Right atrium auricular region (tissue), 2 donors: ENCODE results near the gene AIG1. TPM values are rescaled to one million over a fixed set of nuclear protein-coding genes. Genes with fewer than 3 reads are reported as not detected.

Source experiments
- DNase-seq: peaks from one replicate; pipeline ENCODE4 v3.0.0-alpha.2; 2019; ENCODE audit warnings: low spot score
- H3K27ac ChIP-seq, 2 donors: fragments of 200-600 bp; sonication (generic); 1 replicate in 1 of 2; 2 replicates in 1 of 2; pipeline ENCODE4 v1.5.1; 2016 to 2019
- H3K27me3 ChIP-seq, 2 donors: fragments of 200-600 bp; sonication (generic); one replicate each; pipeline versions ENCODE4 v1.5.1 to v1.6.0; 2017 to 2019
- H3K36me3 ChIP-seq: fragments of 200-600 bp; sonication (generic); one replicate; pipeline ENCODE4 v1.5.1; 2016
- H3K4me1 ChIP-seq, 2 donors: fragments of 200-600 bp; sonication (generic); one replicate each; pipeline versions ENCODE4 v1.5.1 to v1.6.0; 2017 to 2019
- H3K4me3 ChIP-seq, 2 donors: fragments of 200-600 bp; sonication (generic); 1 replicate in 1 of 2; 2 replicates in 1 of 2; pipeline ENCODE4 v1.5.1; 2017 to 2019; ENCODE audit warnings: mild to moderate bottlenecking in 1 of 2, moderate library complexity in 1 of 2
- H3K9me3 ChIP-seq, 2 donors: fragments of 200-600 bp; sonication (generic); one replicate each; pipeline ENCODE4 v1.5.1; 2019
- total RNA-seq, 2 donors: library from RNA; depleted of rRNA; stranded (reverse); fragments of >200 nt; gene quantifications; one replicate each; pipeline ENCODE4 v1.1.0, GENCODE V29; 2016
- TF ChIP-seq, protein P1 (sequence below), 2 donors: fragments of 200-600 bp; sonication (generic); IDR thresholded peaks; one replicate each; pipeline ENCODE4 v1.5.1; 2019; ENCODE audit warnings: antibody characterized with exemption in 2 of 2

Gene AIG1
- total RNA-seq, 2 donors from 2014 or later, result 28.6 to 62.6 TPM

- TF ChIP-seq, protein P1, sequence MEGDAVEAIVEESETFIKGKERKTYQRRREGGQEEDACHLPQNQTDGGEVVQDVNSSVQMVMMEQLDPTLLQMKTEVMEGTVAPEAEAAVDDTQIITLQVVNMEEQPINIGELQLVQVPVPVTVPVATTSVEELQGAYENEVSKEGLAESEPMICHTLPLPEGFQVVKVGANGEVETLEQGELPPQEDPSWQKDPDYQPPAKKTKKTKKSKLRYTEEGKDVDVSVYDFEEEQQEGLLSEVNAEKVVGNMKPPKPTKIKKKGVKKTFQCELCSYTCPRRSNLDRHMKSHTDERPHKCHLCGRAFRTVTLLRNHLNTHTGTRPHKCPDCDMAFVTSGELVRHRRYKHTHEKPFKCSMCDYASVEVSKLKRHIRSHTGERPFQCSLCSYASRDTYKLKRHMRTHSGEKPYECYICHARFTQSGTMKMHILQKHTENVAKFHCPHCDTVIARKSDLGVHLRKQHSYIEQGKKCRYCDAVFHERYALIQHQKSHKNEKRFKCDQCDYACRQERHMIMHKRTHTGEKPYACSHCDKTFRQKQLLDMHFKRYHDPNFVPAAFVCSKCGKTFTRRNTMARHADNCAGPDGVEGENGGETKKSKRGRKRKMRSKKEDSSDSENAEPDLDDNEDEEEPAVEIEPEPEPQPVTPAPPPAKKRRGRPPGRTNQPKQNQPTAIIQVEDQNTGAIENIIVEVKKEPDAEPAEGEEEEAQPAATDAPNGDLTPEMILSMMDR (IDR thresholded peaks at IDR 0.05), result no peak
- Histone ChIP-seq H3K4me1 (no peaks in the 10 kb centered on the region), H3K27me3 (no peaks in the 10 kb centered on the region), H3K4me3 (no peak overlapping the region), H3K27ac (no peak overlapping the region), H3K36me3 (no peaks in the 10 kb centered on the region), H3K9me3 (no peaks in the 10 kb centered on the region)
- no peak for DNase-seq
Measured at GRCh38 chr6:143150281-143150680, 89.6 kb downstream of the AIG1 start.

DNA sequence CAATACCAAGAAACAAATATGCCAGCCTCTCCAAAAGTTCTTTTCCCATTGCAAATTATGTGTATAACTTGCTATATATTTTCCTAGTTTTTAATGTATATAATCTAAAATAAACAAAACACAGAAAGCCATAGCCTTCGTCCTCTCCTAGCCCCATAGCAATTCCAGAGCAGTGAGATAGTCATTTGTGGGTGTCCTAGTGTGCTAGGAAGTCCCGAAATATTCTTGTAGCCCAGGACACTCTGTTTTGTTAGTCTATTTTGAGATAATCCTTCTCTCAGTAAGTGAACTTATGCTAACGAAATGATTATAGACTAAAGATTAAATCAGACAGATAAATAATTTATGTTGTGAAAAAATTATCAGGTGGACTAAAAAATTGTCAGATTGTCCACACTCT is 90.7 kb downstream of the AIG1 start:
- TF ChIP-seq, protein P1 (IDR thresholded peaks at IDR 0.05), result no peak
- Histone ChIP-seq H3K9me3 (no peaks in the 10 kb centered on the region), H3K27ac (no peak overlapping the region), H3K4me1 (no peaks in the 10 kb centered on the region), H3K36me3 (no peaks in the 10 kb centered on the region), H3K27me3 (no peaks in the 10 kb centered on the region), H3K4me3 (no peak overlapping the region)
- no peak for DNase-seq

GRCh38 chr6:143155681-143156080 is 95.0 kb downstream of the AIG1 start:
- TF ChIP-seq, protein P1 (IDR thresholded peaks at IDR 0.05), result no peak
- Histone ChIP-seq H3K4me3 (no peak overlapping the region), H3K9me3 (no peaks in the 10 kb centered on the region), H3K27ac (no peak overlapping the region), H3K36me3 (no peaks in the 10 kb centered on the region), H3K4me1 (peaks cover 0 to 21% of the 10 kb centered on the region in 2 donors), H3K27me3 (no peaks in the 10 kb centered on the region)
- no peak for DNase-seq

DNA sequence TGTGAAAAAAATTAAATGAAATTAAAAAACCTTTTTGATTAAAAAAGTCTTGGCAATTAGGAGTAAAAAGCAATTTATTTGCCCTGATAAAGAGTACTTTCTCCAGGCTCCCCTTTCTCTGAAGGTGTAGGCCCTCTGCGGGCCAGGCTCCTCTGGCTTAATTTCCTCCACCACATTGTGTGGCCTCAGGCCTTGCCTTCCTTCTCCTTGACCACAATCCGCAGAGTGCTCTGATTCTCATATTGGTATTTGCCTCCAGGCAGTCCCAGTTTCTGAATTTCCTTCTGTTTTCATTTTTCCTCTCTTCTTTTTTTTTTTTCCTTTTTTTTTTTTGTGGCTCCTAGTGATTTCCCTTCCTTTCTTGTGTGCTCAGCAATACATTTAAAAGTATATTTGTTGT is 96.4 kb downstream of the AIG1 start:
- Histone ChIP-seq H3K36me3 (no peaks in the 10 kb centered on the region), H3K4me1 (peaks cover 0 to 21% of the 10 kb centered on the region in 2 donors), H3K27me3 (no peaks in the 10 kb centered on the region), H3K9me3 (no peaks in the 10 kb centered on the region), H3K27ac (no peak overlapping the region), H3K4me3 (no peak overlapping the region)
- no peak for DNase-seq
- TF ChIP-seq, protein P1 (IDR thresholded peaks at IDR 0.05), result no peak

DNA sequence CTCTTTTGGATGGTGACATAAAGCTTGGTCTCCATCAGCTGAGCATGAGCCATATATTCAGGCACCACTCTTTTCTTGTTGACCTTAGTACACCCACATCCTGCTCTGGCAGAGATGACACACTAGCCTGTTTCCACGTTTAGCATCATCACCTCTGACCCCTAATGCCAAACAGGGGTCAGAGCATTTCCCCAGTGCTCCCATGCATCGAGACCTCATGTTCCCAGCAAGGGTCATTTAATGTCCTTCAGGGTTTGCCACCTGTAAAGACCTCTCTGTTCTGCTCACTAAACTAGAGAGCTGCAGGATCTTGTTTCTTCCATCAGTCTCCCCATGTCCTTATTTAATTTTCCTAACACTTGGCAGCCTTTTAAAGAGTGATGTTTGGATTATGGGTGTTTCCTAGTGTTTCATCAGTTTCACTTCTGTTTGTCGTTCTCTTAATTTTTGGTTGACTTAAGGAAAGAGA is 97.5 kb downstream of the AIG1 start:
- TF ChIP-seq, protein P1 (IDR thresholded peaks at IDR 0.05), result no peak
- Histone ChIP-seq H3K36me3 (no peaks in the 10 kb centered on the region), H3K4me3 (no peak overlapping the region), H3K9me3 (no peaks in the 10 kb centered on the region), H3K27me3 (no peaks in the 10 kb centered on the region), H3K4me1 (peaks cover 0 to 24% of the 10 kb centered on the region in 2 donors), H3K27ac (no peak overlapping the region)
- no peak for DNase-seq

- Histone ChIP-seq H3K4me1 (peaks cover 0 to 24% of the 10 kb centered on the region in 2 donors), H3K27ac (no peak overlapping the region), H3K27me3 (no peaks in the 10 kb centered on the region), H3K4me3 (no peak overlapping the region), H3K9me3 (no peaks in the 10 kb centered on the region), H3K36me3 (no peaks in the 10 kb centered on the region)
- TF ChIP-seq, protein P1 (IDR thresholded peaks at IDR 0.05), result no peak
- DNase-seq, result no peak
Measured at GRCh38 chr6:143159001-143159400, 98.3 kb downstream of the AIG1 start.
